T-helper 1 cell (primary cell): ENCODE data around the gene IYD.

Source experiments
- DNase-seq, 5 donors: peaks; one replicate each; pipeline ENCODE4 v3.0.0-alpha.2; 2012 to 2020

The IYD gene

GRCh38 chr6:150395388-150396009, 26.7 kb downstream of the IYD start:
- peak in 2 of 5 donors; percentile 6 to 36 for DNase-seq

DNA sequence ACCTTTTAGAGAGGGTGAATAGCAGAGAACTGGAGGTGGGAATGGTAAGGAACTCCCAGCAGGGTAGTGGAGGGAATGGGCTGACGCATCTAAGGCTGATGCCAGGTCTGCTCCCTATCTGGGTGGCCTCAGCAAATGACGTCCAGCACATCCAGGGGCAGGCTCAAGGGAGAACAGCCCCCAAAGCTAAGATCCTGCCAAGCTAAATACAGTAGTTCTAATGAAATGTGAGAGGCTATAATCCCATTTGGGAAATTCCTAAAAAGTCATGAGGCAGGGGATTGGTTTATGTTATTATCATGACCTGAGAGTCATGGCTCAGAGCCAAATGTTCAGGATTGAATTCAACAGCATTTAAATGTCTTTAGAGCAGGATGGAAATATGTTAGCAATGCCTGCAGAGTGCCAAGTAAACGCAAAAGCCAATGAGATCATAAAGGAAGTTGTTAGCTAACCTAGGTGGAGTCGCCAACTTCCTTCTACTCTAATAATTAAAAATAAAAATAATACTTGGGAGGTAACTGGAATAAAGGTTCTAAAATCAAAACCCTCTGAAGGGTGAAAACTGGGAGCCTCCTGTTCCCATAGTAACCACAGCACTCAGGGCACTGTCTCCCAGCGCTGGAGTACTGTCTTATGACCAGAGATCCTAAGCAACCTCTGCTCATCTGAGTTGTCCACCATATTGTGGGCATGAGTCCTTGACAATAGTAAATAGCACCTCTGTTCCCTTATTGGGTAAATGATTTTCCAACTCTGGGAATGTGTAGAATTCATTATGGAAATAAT, 34.8 kb downstream of the IYD start:
- DNase-seq, result no peak

DNA sequence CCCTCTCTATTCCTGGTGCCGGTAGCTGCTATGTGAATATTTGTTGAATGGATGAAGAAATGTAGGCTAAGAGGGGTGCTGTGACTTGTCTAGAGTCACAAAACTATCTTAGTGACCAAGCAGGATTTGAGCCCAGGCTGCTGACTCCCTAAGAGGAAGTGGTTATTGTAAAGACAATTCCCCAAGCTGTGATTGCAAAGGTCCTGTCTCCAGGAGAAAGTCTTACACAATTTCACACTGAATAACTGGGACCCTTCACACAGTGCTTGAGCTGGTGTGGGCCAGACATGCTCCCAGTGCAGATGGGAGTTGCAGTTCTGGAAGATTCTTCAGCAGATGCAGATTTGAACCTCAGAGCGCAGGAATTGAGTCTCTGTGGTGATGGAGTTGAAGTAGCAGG, 38.1 kb downstream of the IYD start:
- DNase-seq, result no peak

- no peak for DNase-seq
Observed at GRCh38 chr6:150408842-150409241, 40.0 kb downstream of the IYD start.

GRCh38 chr6:150409576-150410066, 40.8 kb downstream of the IYD start:
- no peak for DNase-seq

GRCh38 chr6:150410399-150410798, 41.6 kb downstream of the IYD start:
- DNase-seq, result no peak

- no peak for DNase-seq
Observed at GRCh38 chr6:150410906-150411305, 42.1 kb downstream of the IYD start.

- DNase-seq, result no peak
Observed at GRCh38 chr6:150412221-150412620, 43.4 kb downstream of the IYD start.

GRCh38 chr6:150413198-150413597, 44.4 kb downstream of the IYD start:
- no peak for DNase-seq

DNA sequence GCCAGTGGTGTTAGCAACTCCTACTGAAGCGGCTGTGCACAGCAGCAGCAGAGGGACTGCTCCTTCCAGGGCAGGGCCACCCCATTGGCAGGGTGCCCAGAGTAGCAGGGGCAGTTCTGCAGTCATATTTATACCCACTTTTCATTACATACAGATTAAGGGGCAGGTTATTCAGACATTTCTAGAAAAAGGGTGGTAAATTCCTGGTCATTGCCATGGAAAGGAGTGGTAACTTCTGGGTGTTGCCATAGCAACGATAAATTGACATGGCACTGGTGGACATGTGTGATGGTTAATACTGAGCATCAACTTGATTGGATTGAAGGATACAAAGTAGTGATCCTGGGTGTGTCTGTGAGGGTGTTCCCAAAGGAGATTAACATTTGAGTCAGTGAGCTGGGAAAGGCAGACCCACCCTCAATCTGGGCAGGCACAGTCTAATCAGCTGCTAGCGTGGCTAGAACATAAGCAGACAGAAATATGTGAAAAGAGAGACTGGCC, 45.0 kb downstream of the IYD start:
- no peak for DNase-seq

DNA sequence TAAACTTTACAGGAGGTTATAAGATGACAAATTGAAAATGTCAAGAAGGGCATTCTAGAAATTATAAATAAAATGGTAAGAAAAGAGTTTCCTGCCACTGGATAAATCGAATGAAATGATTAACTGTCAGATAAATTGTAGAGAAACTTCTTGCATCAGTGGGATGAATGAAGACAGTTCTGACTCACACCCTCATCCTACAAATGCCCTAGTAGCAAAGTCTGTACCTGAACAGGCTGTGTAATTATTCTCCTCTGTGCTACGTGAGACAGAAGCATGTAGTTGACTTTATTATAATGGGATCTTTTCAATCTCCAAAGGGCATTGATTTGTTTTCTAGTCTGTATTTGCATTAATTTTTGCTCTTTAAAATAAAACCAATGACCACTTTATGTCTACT, 47.3 kb downstream of the IYD start:
- DNase-seq, result peak in 1 of 5 donors; percentile 3

GRCh38 chr6:150417250-150417649, 48.4 kb downstream of the IYD start:
- DNase-seq, result no peak

DNA sequence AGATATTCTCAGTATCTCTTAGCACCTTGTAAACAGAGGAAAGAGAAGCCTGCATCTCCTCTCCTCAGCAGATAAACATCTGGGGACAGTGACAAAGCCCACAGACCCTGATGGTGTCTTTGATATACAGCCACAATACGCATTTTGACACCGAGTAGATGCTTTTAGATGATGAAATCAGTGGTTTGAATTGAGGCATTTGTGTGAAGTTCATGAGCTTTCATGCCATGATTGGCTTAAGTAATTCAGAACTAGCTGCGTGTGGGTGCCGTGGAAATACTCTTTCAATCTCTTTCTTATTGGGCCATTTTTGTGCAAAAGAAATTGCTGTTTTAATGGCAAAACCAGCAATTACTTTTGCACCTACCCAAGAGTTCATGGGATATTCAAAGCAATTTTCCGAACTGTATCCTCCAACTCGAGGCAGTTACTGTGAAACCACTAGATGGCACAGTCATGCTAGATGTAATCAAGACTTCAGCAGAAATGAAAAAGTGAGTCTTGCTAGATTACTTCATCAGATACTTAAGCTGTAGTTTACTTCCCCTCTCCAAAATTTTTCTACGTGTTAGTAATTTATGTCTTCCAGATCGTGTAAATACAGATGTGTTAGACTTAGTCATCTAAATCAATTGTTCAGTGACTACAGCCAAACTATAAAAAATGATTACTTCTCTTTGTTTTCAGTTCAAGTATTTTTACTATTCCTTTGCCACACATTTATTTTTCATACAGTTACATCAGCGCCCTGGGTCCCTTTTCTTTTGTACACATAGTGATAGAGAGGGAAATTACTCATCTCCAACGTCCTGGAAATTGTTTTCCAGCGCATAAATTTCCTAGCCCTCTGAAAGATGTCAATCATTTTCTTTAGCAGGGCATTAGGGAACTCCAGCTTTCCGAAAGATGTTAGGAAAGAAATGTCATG, 49.4 kb downstream of the IYD start:
- DNase-seq, result peak in 2 of 5 donors; percentile 5 to 77

DNA sequence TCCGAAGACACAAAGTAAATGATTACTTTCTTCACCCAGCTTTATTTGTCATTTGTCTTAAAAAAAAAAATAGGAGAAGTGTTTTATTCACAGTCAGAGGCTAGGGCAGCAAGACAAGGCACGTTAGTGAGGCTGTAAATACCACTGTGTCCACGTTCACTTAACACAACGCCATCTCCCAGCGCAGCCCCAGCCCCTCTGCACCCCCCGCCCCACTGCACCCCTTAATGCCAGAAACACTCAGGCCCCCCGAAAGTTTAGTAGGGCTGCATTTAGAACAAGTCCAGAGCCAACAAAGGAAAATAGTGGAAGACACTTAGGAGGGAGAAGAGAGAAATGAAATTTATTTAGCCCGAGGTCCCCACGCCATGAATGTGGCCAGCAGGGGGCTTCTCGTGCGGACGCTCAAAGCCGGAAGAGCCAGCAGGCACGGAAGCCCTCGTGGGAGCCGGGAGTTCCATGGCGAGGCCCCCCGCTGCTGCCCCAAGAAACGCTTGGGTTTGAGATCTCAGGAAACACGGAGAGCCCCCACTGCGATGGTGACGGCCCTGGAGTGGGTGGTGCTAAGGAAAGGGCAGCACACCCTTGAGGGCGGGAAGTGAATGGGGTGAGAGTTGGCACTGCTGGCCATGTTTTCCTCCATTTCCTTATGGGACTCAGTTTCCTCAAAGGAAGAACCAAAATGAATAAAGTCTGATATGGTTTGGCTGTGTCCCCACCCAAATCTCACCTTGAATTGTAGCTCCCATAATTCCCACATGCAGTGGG, 50.2 kb downstream of the IYD start:
- peak in 3 of 5 donors; percentile 17 to 44 (median 32) for DNase-seq

DNA sequence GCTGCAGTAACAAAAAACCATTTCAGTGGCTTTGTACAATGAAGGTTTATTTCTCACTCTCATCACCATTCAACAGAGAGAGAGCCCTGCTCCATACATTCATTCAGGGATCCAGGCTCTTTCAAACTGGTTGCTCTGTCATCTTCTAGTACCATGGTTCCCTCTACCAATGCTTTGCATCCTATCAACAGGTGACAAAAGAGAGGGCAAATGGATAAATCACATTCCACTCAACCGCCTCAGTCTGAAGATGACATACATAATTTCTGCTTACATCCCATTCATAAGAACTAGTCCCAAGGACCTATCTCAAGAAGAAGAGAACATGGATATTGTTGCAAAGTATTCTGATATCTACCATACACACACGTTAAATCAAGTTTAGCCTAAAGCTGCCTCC, 51.6 kb downstream of the IYD start:
- DNase-seq, result no peak

DNA sequence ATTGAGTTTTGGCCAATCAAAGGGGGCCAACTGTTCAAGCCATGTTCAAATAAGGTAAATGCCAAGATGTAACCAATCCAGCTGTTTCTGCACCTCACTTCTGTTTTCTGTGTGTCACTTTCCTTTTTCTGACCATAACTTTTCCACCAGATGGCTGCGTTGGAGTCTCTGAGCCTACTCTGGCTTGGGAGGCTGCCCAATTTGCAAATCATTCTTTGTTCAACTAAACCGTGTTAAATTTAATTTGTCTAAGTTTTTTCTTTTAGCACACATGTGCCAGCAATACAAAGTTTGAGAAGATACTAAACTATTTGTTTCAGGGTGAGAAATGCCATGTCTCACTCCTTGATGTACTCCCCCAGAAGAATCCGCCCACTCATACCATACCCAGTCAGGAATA, 52.1 kb downstream of the IYD start:
- DNase-seq, result no peak

DNA sequence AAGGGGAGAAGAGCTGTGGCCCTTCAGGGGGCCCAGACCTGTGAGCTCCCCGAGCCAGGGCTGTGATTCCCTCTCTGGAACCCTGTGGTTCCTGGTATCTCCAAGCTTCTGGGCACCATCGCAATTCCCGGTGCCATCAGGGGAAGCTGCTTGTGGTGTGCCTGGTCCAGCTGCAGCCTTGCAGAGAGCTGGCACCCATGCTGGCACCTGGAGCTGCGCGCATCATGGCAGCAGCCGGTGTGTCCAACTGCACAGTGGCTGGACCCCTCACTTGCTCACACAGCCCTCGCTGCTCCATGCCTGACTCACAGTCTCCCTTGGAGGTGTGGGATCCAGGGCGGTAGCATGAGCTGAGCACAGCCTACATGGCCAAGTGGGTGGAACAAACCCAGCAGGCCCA, 56.7 kb downstream of the IYD start:
- DNase-seq, result no peak

DNA sequence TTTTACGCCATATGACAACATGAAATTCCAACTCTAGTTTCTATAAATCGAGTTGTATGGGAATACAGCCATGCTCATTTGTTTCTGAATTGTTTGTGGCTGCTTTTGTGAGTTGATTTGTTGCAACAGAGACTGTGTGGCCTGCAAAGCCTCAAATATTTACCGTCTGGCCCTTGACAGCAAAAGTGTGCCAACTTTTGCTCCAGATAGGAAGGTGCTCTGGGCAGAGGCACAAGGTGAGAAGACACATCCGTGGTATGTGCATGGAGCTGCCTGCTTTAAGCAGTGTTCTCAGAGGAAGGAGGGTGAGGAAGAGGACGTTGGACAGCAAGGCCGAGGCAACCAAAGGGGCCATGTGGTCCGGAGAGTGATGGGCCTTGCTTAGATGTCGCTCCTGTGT, 57.4 kb downstream of the IYD start:
- DNase-seq, result no peak

- DNase-seq, result no peak
Observed at GRCh38 chr6:150427037-150427602, 58.3 kb downstream of the IYD start.

DNA sequence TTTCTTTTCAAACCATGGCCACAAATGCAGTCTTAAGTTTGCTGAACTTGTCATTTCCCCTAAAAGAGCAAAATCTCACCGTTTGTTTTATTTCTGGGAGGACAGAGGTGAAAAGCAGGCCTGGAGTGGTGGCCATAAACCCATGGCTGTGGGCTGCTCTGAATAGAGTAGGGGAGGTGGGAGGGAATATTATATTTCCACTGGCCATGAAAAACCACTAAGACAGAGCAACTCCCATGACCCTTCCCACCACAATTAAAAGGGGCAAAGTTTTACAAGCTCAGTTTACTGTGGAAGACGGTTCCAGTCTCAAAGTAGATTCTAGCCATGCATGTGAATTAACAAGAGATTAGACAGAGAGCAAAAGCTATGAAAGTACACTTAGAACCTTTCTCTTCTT, 59.0 kb downstream of the IYD start:
- DNase-seq, result no peak

DNA sequence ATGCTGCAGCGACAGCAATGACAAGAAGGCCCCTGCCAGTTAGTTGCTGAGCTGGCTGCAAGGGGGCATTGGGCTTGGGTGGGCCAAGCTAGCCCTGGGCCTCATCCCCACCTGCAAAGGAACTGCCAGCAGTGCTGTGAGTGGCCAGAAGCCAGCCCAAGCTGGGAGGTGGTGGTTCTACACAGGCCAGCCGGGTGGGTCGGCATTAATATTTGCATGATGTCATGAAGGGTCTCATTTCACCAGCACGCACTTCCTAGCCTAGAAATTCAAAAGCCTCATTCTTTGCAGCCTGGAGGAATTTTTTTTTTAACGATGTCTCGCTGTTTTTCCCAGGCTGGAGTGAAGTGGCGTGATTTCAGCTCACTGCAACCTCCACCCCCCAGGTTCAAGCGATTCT, 62.0 kb downstream of the IYD start:
- no peak for DNase-seq

GRCh38 chr6:150435360-150435759, 66.5 kb downstream of the IYD start:
- no peak for DNase-seq
